IMR-90 (cell line): ENCODE results near the gene VPS37B. TPM values are rescaled to one million over a fixed set of nuclear protein-coding genes. Genes with fewer than 3 reads are reported as not detected.

Experiments
- ATAC-seq: fragments of 200-7000 bp; cut with Tn5 transposase; 2 replicates; pipeline ENCODE4 v1.9.1; 2020; ENCODE audit warnings: low read depth, mild to moderate bottlenecking, moderate library complexity
- BruUV-seq: library from RNA; stranded (reverse); fragments of 400-500 nt; replicated peaks from 2 replicates; lab custom pipeline; 2021; lab: Mats Ljungman, UMichigan
- CTCF ChIA-PET: fragments of 300-600 bp; formaldehyde crosslinking; extraction: SDS; loops from one replicate; lab custom pipeline; 2021; ENCODE audit warnings: antibody characterized with exemption; lab: Yijun Ruan, JAX
- POLR2A ChIA-PET: fragments of 300-600 bp; sonication (Branson Sonifier 250); formaldehyde crosslinking; loops from one replicate; lab custom pipeline; 2022; ENCODE audit warnings: antibody characterized with exemption; ENCODE audit not compliant: unreplicated experiment; lab: Charles Lee
- DNase-seq: peaks from one replicate; pipeline ENCODE4 v3.0.0; 2013
- H2AFZ ChIP-seq: replicated peaks from 2 replicates; pipeline ENCODE3; 2013; ENCODE audit warnings: low read length, mild to moderate bottlenecking; ENCODE audit not compliant: poor library complexity
- H2AK5ac ChIP-seq: 2 replicates; pipeline ENCODE4 v1.6.1; 2013; ENCODE audit warnings: low read depth, low read length, inconsistent platforms
- H2AK9ac ChIP-seq: replicated peaks from 2 replicates; pipeline ENCODE3; 2013; ENCODE audit warnings: mild to moderate bottlenecking, low read depth, low read length, moderate library complexity; ENCODE audit not compliant: poor library complexity
- H2BK120ac ChIP-seq: 2 replicates; pipeline ENCODE4 v1.6.1; 2013; ENCODE audit warnings: low read depth, low read length, inconsistent platforms
- H2BK15ac ChIP-seq: 3 replicates; pipeline ENCODE4 v1.6.1; 2013; ENCODE audit warnings: low read depth, low read length, inconsistent platforms
- H2BK20ac ChIP-seq: 2 replicates; pipeline ENCODE4 v1.6.1; 2013; ENCODE audit warnings: low read depth, mild to moderate bottlenecking, inconsistent platforms, low read length, moderate library complexity
- H2BK5ac ChIP-seq: 2 replicates; pipeline ENCODE4 v1.6.1; 2013; ENCODE audit warnings: mild to moderate bottlenecking, low read depth, low read length, inconsistent platforms; ENCODE audit not compliant: poor library complexity, severe bottlenecking
- H3K14ac ChIP-seq: replicated peaks from 2 replicates; pipeline ENCODE4 v1.6.1; 2013; ENCODE audit warnings: low read depth, low read length, inconsistent platforms
- H3K18ac ChIP-seq: 2 replicates; pipeline ENCODE4 v1.6.1; 2013; ENCODE audit warnings: low read depth, low read length, control low read depth
- H3K23ac ChIP-seq: 2 replicates; pipeline ENCODE4 v1.6.1; 2013; ENCODE audit warnings: low read depth, low read length, inconsistent platforms
- H3K27ac ChIP-seq: 2 replicates; pipeline ENCODE4 v1.5.1; 2013; ENCODE audit warnings: mild to moderate bottlenecking, control low read depth, low read length; ENCODE audit not compliant: insufficient read depth
- H3K27me3 ChIP-seq: 2 replicates; pipeline ENCODE4 v1.6.1; 2013; ENCODE audit warnings: low read length; ENCODE audit not compliant: control insufficient read depth, insufficient read depth
- H3K36me3 ChIP-seq: 2 replicates; pipeline ENCODE4 v1.6.1; 2013; ENCODE audit warnings: low read length, mixed read lengths; ENCODE audit not compliant: control insufficient read depth, insufficient read depth
- H3K4ac ChIP-seq: 2 replicates; pipeline ENCODE4 v1.6.1; 2013; ENCODE audit warnings: low read depth, low read length, inconsistent platforms
- H3K4me1 ChIP-seq: 2 replicates; pipeline ENCODE4 v1.6.1; 2013; ENCODE audit warnings: low read length, mixed read lengths; ENCODE audit not compliant: control insufficient read depth, insufficient read depth
- H3K4me2 ChIP-seq: 2 replicates; pipeline ENCODE4 v1.6.1; 2013; ENCODE audit warnings: low read depth, mild to moderate bottlenecking, control low read depth, low read length, moderate library complexity
- H3K4me3 ChIP-seq: 2 replicates; pipeline ENCODE4 v1.5.1; 2013; ENCODE audit warnings: low read depth, mild to moderate bottlenecking, control low read depth, low read length, moderate library complexity; ENCODE audit not compliant: insufficient read depth
- H3K56ac ChIP-seq: 2 replicates; pipeline ENCODE4 v1.6.1; 2013; ENCODE audit warnings: low read length, inconsistent platforms; ENCODE audit not compliant: insufficient read depth; ENCODE audit errors: extremely low read depth
- H3K79me1 ChIP-seq, 2 experiments: 2 replicates each; pipeline ENCODE4 v1.6.1; 2013; ENCODE audit warnings: low read length in 2 of 2, inconsistent platforms in 1 of 2, low read depth in 1 of 2
- H3K9ac ChIP-seq: 2 replicates; pipeline ENCODE4 v1.6.1; 2013; ENCODE audit warnings: low read depth, low read length, control low read depth
- H3K9me1 ChIP-seq: 2 replicates; pipeline ENCODE4 v1.6.1; 2013; ENCODE audit warnings: low read length, inconsistent platforms; ENCODE audit not compliant: insufficient read depth
- H3K9me3 ChIP-seq: 2 replicates; pipeline ENCODE4 v1.6.1; 2013; ENCODE audit warnings: low read length; ENCODE audit not compliant: control insufficient read depth, insufficient read depth
- H4K20me1 ChIP-seq: 2 replicates; pipeline ENCODE4 v1.6.1; 2013; ENCODE audit warnings: low read length, inconsistent platforms; ENCODE audit not compliant: insufficient read depth
- H4K5ac ChIP-seq: 2 replicates; pipeline ENCODE4 v1.6.1; 2013; ENCODE audit warnings: mild to moderate bottlenecking, low read depth, low read length, control low read depth
- H4K8ac ChIP-seq, 2 experiments: 2 replicates each; pipeline ENCODE4 v1.6.1; 2013; ENCODE audit warnings: low read depth in 2 of 2, low read length in 2 of 2, control low read depth in 1 of 2, inconsistent platforms in 1 of 2
- H4K91ac ChIP-seq: 2 replicates; pipeline ENCODE4 v1.6.1; 2013; ENCODE audit warnings: low read depth, low read length, inconsistent platforms; ENCODE audit not compliant: insufficient read depth
- CEBPB ChIP-seq: IDR thresholded peaks from 2 replicates; pipeline ENCODE4 v1.6.1; 2012; ENCODE audit warnings: low read depth, low read length, improper control_type of control experiment
- CHD1 ChIP-seq: IDR thresholded peaks from 2 replicates; pipeline ENCODE4 v1.6.1; 2012; ENCODE audit warnings: low read depth, low read length, improper control_type of control experiment
- CTCF ChIP-seq: conservative IDR thresholded peaks from 2 replicates; pipeline ENCODE4 v1.5.1; 2012; ENCODE audit warnings: mild to moderate bottlenecking, low read depth, low read length, improper control_type of control experiment
- MAFK ChIP-seq: IDR thresholded peaks from 2 replicates; pipeline ENCODE4 v1.6.1; 2012; ENCODE audit warnings: low read depth, low read length, improper control_type of control experiment
- MXI1 ChIP-seq: IDR thresholded peaks from 2 replicates; pipeline ENCODE4 v1.6.1; 2012; ENCODE audit warnings: low read depth, mild to moderate bottlenecking, low read length, moderate library complexity, borderline replicate concordance
- NFE2L2 ChIP-seq: fragments of 150-350 bp; IDR thresholded peaks from 2 replicates; pipeline ENCODE4 v1.6.1; 2016; ENCODE audit warnings: low read depth, mild to moderate bottlenecking, low read length
- POLR2A ChIP-seq: IDR thresholded peaks from 2 replicates; pipeline ENCODE4 v1.6.1; 2012; ENCODE audit warnings: mild to moderate bottlenecking, low read depth, low read length
- RAD21 ChIP-seq: IDR thresholded peaks from 2 replicates; pipeline ENCODE4 v1.6.1; 2012; ENCODE audit warnings: low read length, improper control_type of control experiment
- RCOR1 ChIP-seq: IDR thresholded peaks from 2 replicates; pipeline ENCODE4 v1.6.1; 2012; ENCODE audit warnings: mild to moderate bottlenecking, low read length, improper control_type of control experiment; ENCODE audit not compliant: insufficient replicate concordance
- RFX5 ChIP-seq: IDR thresholded peaks from 2 replicates; pipeline ENCODE4 v1.8.0; 2012; ENCODE audit warnings: low read depth, mild to moderate bottlenecking, low read length, moderate library complexity
- SMC3 ChIP-seq: fragments of 150-350 bp; IDR thresholded peaks from 2 replicates; pipeline ENCODE4 v1.6.1; 2016; ENCODE audit warnings: low read depth, mild to moderate bottlenecking, antibody characterized with exemption, low read length, moderate library complexity
- USF2 ChIP-seq: fragments of 150-350 bp; IDR thresholded peaks from 2 replicates; pipeline ENCODE4 v1.6.1; 2017; ENCODE audit warnings: mild to moderate bottlenecking, antibody characterized with exemption, low read length, low read depth
- WGBS, 2 experiments: methylation state at CpG; one replicate each; pipeline versions ENCODE4 v1.1.5 to v1.1.7; 2013; ENCODE audit warnings: missing lambda C conversion rate in 2 of 2; ENCODE audit not compliant: insufficient read length in 1 of 2; ENCODE audit errors: extremely low coverage in 2 of 2; 5-methylcytosine and 5-hydroxymethylcytosine counted together
- dilution Hi-C: fragments of 300-500 bp; cut with HindIII; formaldehyde crosslinking; loops from one replicate; pipeline ENCODE4 v1.14.3; 2018; ENCODE audit warnings: low sequenced_read_pairs; ENCODE audit not compliant: unreplicated experiment
- in situ Hi-C: fragments of 300-500 bp; cut with MboI; formaldehyde crosslinking; loops from 3 replicates; pipeline ENCODE4 v1.14.3; 2019; ENCODE audit warnings: low sequenced_read_pairs, inconsistent platforms, mixed read lengths
- intact Hi-C: fragments of 100-400 bp; cut with micrococcal nuclease; formaldehyde crosslinking; loops from 2 replicates; pipeline ENCODE4 v1.10.0; 2022
- polyA plus RNA-seq, 3 experiments: library from polyadenylated mRNA; depleted of rRNA; stranded (reverse); fragments of >200 nt; gene quantifications; 2 replicates each; pipeline ENCODE4 v1.2.3, GENCODE V29; 2012; ENCODE audit warnings: low replicate concordance in 1 of 3
- total RNA-seq: library from RNA; depleted of rRNA; stranded (reverse); fragments of >200 nt; gene quantifications from 2 replicates; pipeline ENCODE4 v1.2.3, GENCODE V29; 2012

The VPS37B gene
- total and polyA plus RNA-seq, 2 of the 4 experiments (the other 2 are of a cell fraction), result 8.6 to 25.7 TPM

- no peak for TF ChIP-seq CTCF
These were observed 40.7 kb downstream of the VPS37B start (continued) for GRCh38 chr12:122855071-122855829.

GRCh38 chr12:122854554-122854953, 41.4 kb downstream of the VPS37B start:
- H3K4me3 ChIP-seq, result no peak overlapping the region
- H2AFZ ChIP-seq, result peak overlapping the region; percentile 21
- H4K91ac ChIP-seq, result no peak overlapping the region
- H4K5ac ChIP-seq, result no peak overlapping the region
- no peak overlapping the region for H3K56ac ChIP-seq
- intact Hi-C loops, result no loop called here
- TF ChIP-seq POLR2A (no peak), CEBPB (no peak), RFX5 (no peak), NFE2L2 (no peak), RAD21 (no peak), SMC3 (no peak), MAFK (no peak), USF2 (no peak), RCOR1 (no peak), MXI1 (no peak), CHD1 (no peak)
- no peak overlapping the region for H4K8ac ChIP-seq
- peaks cover 18% of the 10 kb centered on the region for H3K9me1 ChIP-seq
- no peak overlapping the region for H3K14ac ChIP-seq
- no peak overlapping the region for H2BK15ac ChIP-seq
- no peaks in the 10 kb centered on the region for H3K27me3 ChIP-seq
- peaks cover 5% of the 10 kb centered on the region; the same call in 1 of the 2 replicates for H3K36me3 ChIP-seq
- ChIA-PET CTCF (no interaction called here), POLR2A (no interaction called here)
- dilution Hi-C loops, result no loop called here
- H3K79me1 ChIP-seq, result peaks cover 0 to 7% of the 10 kb centered on the region in 2 experiments; a peak in 2 of 4 replicates
- no peaks in the 10 kb centered on the region for H3K9me3 ChIP-seq
- H2BK5ac ChIP-seq, result no peak overlapping the region
- peaks cover 8% of the 10 kb centered on the region for H4K20me1 ChIP-seq
- H3K4me2 ChIP-seq, result no peak overlapping the region
- no peak overlapping the region for H3K27ac ChIP-seq
- no peak overlapping the region for H3K9ac ChIP-seq
- DNase-seq (no peak), ATAC-seq (no peak)
- no peak overlapping the region for H3K23ac ChIP-seq
- in situ Hi-C loops, result no loop called here
- BruUV-seq, result no TSS peak
- H2AK5ac ChIP-seq, result peak overlapping the region; percentile 33; the same call in 1 of the 2 replicates
- 92% methylated on average over 7 of the region's 17 CpGs; no CpG with 5 or more reads in 1 of the 2 experiments for WGBS, 2 experiments
- H2AK9ac ChIP-seq, result peak overlapping the region; percentile 76
- no peak overlapping the region for H2BK120ac ChIP-seq
- H2BK20ac ChIP-seq, result no peak overlapping the region
- H3K18ac ChIP-seq, result no peak overlapping the region
- H3K4me1 ChIP-seq, result peaks cover 16% of the 10 kb centered on the region
- no peak overlapping the region for H3K4ac ChIP-seq
